Peyer's patch (tissue), 4 donors: ENCODE results near the gene C10orf53. TPM values are rescaled to one million over a fixed set of nuclear protein-coding genes. Genes with fewer than 3 reads are reported as not detected.

Source experiments
- DNase-seq, 3 donors: peaks; one replicate each; pipeline ENCODE4 v3.0.0-alpha.2; 2017 to 2019
- H3K27ac ChIP-seq, 4 donors: fragments of 200-600 bp; sonication (generic); one replicate each; pipeline ENCODE4 v1.5.1; 2016 to 2019
- H3K27me3 ChIP-seq, 2 donors: fragments of 200-600 bp; sonication (generic); one replicate each; pipeline ENCODE4 v1.5.1; 2019
- H3K36me3 ChIP-seq, 3 donors: fragments of 200-600 bp; sonication (generic); one replicate each; pipeline ENCODE4 v1.5.1; 2016 to 2019
- H3K4me1 ChIP-seq, 4 donors: fragments of 200-600 bp; sonication (generic); one replicate each; pipeline ENCODE4 v1.5.1; 2016 to 2019
- H3K4me3 ChIP-seq, 4 donors: fragments of 200-600 bp; sonication (generic); 1 replicate in 3 of 4; 2 replicates in 1 of 4; pipeline ENCODE4 v1.5.1; 2016 to 2019; ENCODE audit warnings: mild to moderate bottlenecking in 1 of 4
- H3K9me3 ChIP-seq, 4 donors: fragments of 200-600 bp; sonication (generic); one replicate each; pipeline ENCODE4 v1.5.1; 2016 to 2019; ENCODE audit warnings: mild to moderate bottlenecking in 1 of 4
- CTCF ChIP-seq, 6 experiments: fragments of 450-650 bp in 4 of 6; fragments of 200-600 bp in 2 of 6; sonication (generic) in 1 of 6; IDR thresholded peaks; one replicate each; pipeline ENCODE4 v1.5.1; 2017 to 2019; ENCODE audit warnings: antibody characterized with exemption in 6 of 6, mild to moderate bottlenecking in 3 of 6, moderate library complexity in 1 of 6
- POLR2A ChIP-seq, 2 donors: fragments of 450-650 bp; IDR thresholded peaks; one replicate each; pipeline ENCODE4 v1.5.1; 2017; ENCODE audit warnings: antibody characterized with exemption in 2 of 2, mild to moderate bottlenecking in 2 of 2, moderate library complexity in 2 of 2
- total RNA-seq, 4 donors: library from RNA; depleted of rRNA; stranded (reverse); fragments of >200 nt; gene quantifications; one replicate each; pipeline ENCODE4 v1.1.0, GENCODE V29; 2016

The C10orf53 gene
- total RNA-seq, 4 donors from 2014 or later = not detected

DNA sequence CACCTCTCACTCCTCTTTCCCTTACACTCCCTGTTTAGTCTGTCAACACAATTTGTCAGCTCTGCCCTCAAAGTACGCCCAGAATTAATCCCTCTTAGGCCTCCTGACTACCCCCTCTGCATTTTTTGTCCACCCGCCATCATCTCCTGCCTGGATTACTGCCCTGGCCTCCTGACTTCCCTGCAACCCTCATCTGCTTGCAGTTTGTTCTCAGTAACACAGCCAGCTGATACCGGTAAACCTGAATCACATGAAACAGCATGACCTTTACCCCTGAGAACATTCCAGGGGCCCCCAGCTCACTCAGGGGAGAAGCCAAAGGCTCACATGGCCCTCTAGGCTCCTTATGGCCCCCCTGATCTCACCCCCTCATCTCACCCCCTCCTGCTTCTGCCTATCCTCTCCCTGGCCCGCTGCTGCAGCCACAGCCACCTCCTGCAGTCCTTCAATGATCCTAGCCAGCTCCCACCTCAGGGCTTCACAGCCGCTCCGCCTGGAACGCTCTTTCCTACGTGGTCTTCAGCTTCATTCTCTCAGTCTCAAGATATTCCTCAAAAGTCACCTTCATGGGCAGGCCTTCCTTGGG is 8.9 kb downstream of the C10orf53 start:
- DNase-seq = no peak
- Histone ChIP-seq H3K9me3 (no peaks in the 10 kb centered on the region), H3K4me3 (no peak overlapping the region), H3K27ac (no peak overlapping the region), H3K4me1 (no peaks in the 10 kb centered on the region), H3K36me3 (no peaks in the 10 kb centered on the region), H3K27me3 (no peaks in the 10 kb centered on the region)
- TF ChIP-seq POLR2A (IDR thresholded peaks at IDR 0.05) = no peak
- no peak for TF ChIP-seq CTCF (IDR thresholded peaks at IDR 0.05)

GRCh38 chr10:49688920-49689319 is 9.5 kb downstream of the C10orf53 start:
- no peak overlapping the region for H3K27ac ChIP-seq
- no peaks in the 10 kb centered on the region for H3K27me3 ChIP-seq
- no peak for TF ChIP-seq POLR2A (IDR thresholded peaks at IDR 0.05)
- no peak for TF ChIP-seq CTCF (IDR thresholded peaks at IDR 0.05)
- H3K4me1 ChIP-seq = no peaks in the 10 kb centered on the region
- no peaks in the 10 kb centered on the region for H3K9me3 ChIP-seq
- no peak overlapping the region for H3K4me3 ChIP-seq
- no peak for DNase-seq
- H3K36me3 ChIP-seq = no peaks in the 10 kb centered on the region

DNA sequence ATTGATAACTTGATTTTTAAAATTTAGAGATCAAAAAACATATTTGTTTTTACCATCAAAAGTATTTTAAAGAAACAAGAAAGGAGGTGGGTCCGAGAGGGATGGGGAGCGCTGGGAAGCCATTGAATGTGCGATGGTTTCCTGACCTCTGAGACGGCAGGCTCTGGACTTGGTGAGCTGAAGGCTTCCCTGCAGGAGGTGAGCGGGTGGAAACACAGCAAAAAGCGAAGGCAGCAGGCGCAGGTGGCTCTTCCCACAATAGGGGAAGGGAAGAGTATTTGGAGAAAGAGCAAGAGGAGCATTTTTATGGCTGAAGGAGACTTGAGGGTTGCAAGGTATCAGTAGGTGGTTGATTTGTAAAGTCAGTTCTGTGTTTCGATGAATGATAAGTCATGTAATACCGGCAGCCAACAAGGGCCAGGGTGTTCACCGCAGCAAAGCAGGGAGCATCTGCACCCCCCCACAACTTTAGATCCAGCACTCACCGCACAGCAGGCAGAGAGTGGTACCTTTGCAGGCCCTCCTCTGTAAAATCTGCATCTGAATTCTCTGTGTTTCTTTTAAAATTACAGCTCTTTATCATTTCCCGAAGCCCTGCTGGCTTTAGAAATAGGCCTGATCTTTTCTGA is 10.5 kb downstream of the C10orf53 start:
- no peaks in the 10 kb centered on the region for H3K9me3 ChIP-seq
- H3K4me3 ChIP-seq = no peak overlapping the region
- no peaks in the 10 kb centered on the region for H3K4me1 ChIP-seq
- H3K27ac ChIP-seq = no peak overlapping the region
- DNase-seq = no peak
- no peaks in the 10 kb centered on the region for H3K27me3 ChIP-seq
- no peak for TF ChIP-seq POLR2A (IDR thresholded peaks at IDR 0.05)
- H3K36me3 ChIP-seq = no peaks in the 10 kb centered on the region

DNA sequence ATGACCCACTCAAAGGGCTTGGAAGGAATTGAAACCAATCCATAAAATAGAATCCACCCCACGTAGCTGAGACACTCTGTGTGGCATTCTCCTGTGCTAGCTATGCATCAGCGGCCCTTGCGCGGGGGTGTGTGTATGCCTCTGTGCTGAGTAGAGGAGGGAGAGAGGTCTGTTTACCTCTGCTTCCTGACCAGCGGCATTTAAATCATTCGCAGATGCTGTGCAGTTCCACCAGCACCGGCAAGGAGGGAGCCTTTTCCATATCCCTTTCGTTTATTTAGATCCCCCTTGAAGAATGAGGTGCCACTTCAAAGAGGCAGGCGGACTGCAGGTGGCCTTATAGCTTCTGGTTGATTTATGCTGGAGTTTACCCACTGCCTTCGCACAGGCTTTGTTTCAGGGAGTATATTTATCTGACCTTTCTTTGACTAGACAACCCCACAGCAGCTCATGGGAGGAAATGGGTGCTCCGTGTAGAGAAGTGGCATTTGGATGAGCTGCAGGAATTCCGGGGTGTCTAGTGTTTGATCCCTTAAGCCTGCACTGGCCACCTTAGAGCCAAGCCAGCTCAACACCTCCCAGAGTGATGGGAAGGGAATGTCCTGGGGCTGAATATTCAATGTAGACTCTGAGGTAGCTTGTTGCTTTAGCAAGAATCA is 11.4 kb downstream of the C10orf53 start:
- no peaks in the 10 kb centered on the region for H3K9me3 ChIP-seq
- no peak overlapping the region for H3K4me3 ChIP-seq
- H3K27me3 ChIP-seq = no peaks in the 10 kb centered on the region
- no peak overlapping the region for H3K27ac ChIP-seq
- DNase-seq = no peak
- H3K36me3 ChIP-seq = no peaks in the 10 kb centered on the region
- no peak for TF ChIP-seq CTCF (IDR thresholded peaks at IDR 0.05)
- TF ChIP-seq POLR2A (IDR thresholded peaks at IDR 0.05) = no peak
- H3K4me1 ChIP-seq = no peaks in the 10 kb centered on the region

GRCh38 chr10:49691588-49691987 is 12.1 kb downstream of the C10orf53 start:
- DNase-seq = no peak
- Histone ChIP-seq H3K4me3 (no peak overlapping the region), H3K36me3 (no peaks in the 10 kb centered on the region), H3K27ac (no peak overlapping the region), H3K27me3 (no peaks in the 10 kb centered on the region), H3K4me1 (no peaks in the 10 kb centered on the region), H3K9me3 (no peaks in the 10 kb centered on the region)
- no peak for TF ChIP-seq CTCF (IDR thresholded peaks at IDR 0.05)
- no peak for TF ChIP-seq POLR2A (IDR thresholded peaks at IDR 0.05)

GRCh38 chr10:49694466-49694865 is 15.0 kb downstream of the C10orf53 start:
- H3K27me3 ChIP-seq = no peaks in the 10 kb centered on the region
- H3K4me1 ChIP-seq = no peaks in the 10 kb centered on the region
- TF ChIP-seq CTCF (IDR thresholded peaks at IDR 0.05) = no peak
- no peak for TF ChIP-seq POLR2A (IDR thresholded peaks at IDR 0.05)
- no peaks in the 10 kb centered on the region for H3K9me3 ChIP-seq
- no peaks in the 10 kb centered on the region for H3K36me3 ChIP-seq
- H3K27ac ChIP-seq = no peak overlapping the region
- no peak for DNase-seq
- no peak overlapping the region for H3K4me3 ChIP-seq
